Osteoblast (primary cell): ENCODE measurements around the gene SYNE1. TPM values are rescaled to one million over a fixed set of nuclear protein-coding genes. Genes with fewer than 3 reads are reported as not detected.

ENCODE experiments used
- DNase-seq: peaks from one replicate; pipeline ENCODE4 v3.0.0; 2011; ENCODE audit warnings: low spot score, mixed read lengths; ENCODE audit not compliant: insufficient read length; ENCODE audit errors: missing footprints
- H2AFZ ChIP-seq: 2 replicates; pipeline ENCODE4 v1.6.0; 2011; ENCODE audit warnings: mild to moderate bottlenecking, low read length
- H3K27ac ChIP-seq: 2 replicates; pipeline ENCODE4 v1.5.1; 2011; ENCODE audit warnings: mild to moderate bottlenecking, low read depth, low read length, moderate library complexity
- H3K27me3 ChIP-seq: 2 replicates; pipeline ENCODE4 v1.6.0; 2012; ENCODE audit warnings: mild to moderate bottlenecking, control low read depth, inconsistent platforms, low read length, moderate library complexity; ENCODE audit not compliant: insufficient read depth
- H3K36me3 ChIP-seq: 2 replicates; pipeline ENCODE4 v1.5.1; 2011; ENCODE audit warnings: mild to moderate bottlenecking, low read length, control low read depth, moderate library complexity; ENCODE audit not compliant: insufficient read depth
- H3K4me1 ChIP-seq: 2 replicates; pipeline ENCODE4 v1.5.1; 2011; ENCODE audit warnings: mild to moderate bottlenecking, low read length, control low read depth, moderate library complexity; ENCODE audit not compliant: insufficient read depth
- H3K4me2 ChIP-seq: 2 replicates; pipeline ENCODE4 v1.6.0; 2011; ENCODE audit warnings: mild to moderate bottlenecking, low read length; ENCODE audit not compliant: insufficient read depth
- H3K4me3 ChIP-seq: fragments of 200-600 bp; sonication (generic); 3 replicates; pipeline ENCODE4 v1.5.1; 2012; ENCODE audit warnings: mild to moderate bottlenecking, low read length, inconsistent platforms; ENCODE audit not compliant: insufficient read depth
- H3K79me2 ChIP-seq: 2 replicates; pipeline ENCODE4 v1.6.0; 2012; ENCODE audit warnings: mild to moderate bottlenecking, low read length, control low read depth, inconsistent platforms; ENCODE audit not compliant: insufficient read depth
- H3K9me3 ChIP-seq: 2 replicates; pipeline ENCODE4 v1.5.1; 2011; ENCODE audit warnings: low read depth, low read length, control low read depth
- H4K20me1 ChIP-seq: 2 replicates; pipeline ENCODE4 v1.6.0; 2012; ENCODE audit warnings: mild to moderate bottlenecking, low read length, control low read depth; ENCODE audit not compliant: insufficient read depth
- total RNA-seq: library from RNA; depleted of rRNA; stranded (reverse); fragments of >200 nt; gene quantifications from 2 replicates; pipeline ENCODE4 v1.2.3, GENCODE V29; 2012
- TF ChIP-seq, protein P1 (sequence below): IDR thresholded peaks from 2 replicates; pipeline ENCODE4 v1.5.1; 2011; ENCODE audit warnings: mild to moderate bottlenecking, low read depth, low read length, moderate library complexity; ENCODE audit errors: extremely low read depth

SYNE1 gene
- total RNA-seq, 1 donor, result 240 TPM

DNA sequence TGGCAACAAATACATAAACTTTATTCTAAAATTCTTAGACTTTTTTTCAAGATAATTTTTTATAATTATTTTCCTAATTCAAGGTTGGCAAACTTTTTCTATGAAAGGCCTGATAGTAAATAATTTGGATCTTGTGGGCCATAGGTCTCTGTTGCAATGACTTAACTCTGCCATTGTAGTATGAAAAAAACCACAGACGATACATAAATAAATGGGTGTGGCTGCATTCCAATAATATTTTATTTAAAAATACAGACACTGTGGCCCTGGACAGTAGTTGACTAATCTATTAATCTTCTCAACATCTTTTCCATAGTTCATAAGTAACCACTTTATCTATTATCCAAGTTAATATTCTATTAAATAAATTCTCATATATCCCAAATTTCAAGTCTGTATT lies 281.1 kb downstream of the SYNE1 start:
- Histone ChIP-seq H3K9me3 (no peaks in the 10 kb centered on the region), H3K79me2 (no peaks in the 10 kb centered on the region), H3K4me1 (no peaks in the 10 kb centered on the region), H3K36me3 (peaks cover 81% of the 10 kb centered on the region), H3K4me2 (no peak overlapping the region), H3K27me3 (no peaks in the 10 kb centered on the region), H3K27ac (no peak overlapping the region), H2AFZ (no peak overlapping the region), H4K20me1 (no peaks in the 10 kb centered on the region), H3K4me3 (no peak overlapping the region)
- DNase-seq, result no peak
- TF ChIP-seq, protein P1, sequence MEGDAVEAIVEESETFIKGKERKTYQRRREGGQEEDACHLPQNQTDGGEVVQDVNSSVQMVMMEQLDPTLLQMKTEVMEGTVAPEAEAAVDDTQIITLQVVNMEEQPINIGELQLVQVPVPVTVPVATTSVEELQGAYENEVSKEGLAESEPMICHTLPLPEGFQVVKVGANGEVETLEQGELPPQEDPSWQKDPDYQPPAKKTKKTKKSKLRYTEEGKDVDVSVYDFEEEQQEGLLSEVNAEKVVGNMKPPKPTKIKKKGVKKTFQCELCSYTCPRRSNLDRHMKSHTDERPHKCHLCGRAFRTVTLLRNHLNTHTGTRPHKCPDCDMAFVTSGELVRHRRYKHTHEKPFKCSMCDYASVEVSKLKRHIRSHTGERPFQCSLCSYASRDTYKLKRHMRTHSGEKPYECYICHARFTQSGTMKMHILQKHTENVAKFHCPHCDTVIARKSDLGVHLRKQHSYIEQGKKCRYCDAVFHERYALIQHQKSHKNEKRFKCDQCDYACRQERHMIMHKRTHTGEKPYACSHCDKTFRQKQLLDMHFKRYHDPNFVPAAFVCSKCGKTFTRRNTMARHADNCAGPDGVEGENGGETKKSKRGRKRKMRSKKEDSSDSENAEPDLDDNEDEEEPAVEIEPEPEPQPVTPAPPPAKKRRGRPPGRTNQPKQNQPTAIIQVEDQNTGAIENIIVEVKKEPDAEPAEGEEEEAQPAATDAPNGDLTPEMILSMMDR, result no peak

DNA sequence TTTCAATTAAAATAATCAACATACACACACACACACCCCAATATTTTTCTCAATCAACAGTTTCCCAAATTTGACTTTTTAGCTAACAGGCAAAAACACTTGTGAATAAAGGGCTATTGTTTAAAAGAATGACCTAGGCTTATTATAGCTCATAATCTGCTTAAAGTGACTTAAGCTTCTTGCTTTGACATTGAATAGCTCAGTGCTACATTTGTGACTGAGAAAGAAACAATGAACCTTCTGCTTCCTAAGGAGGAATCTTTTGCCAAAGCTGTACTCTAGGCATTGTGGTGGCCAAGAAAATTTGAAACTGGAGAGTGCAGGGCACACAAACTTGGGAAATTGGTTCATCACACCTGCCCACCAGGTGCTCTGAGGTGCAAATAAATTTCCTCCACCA lies 282.0 kb downstream of the SYNE1 start:
- no peaks in the 10 kb centered on the region for H3K79me2 ChIP-seq
- H3K36me3 ChIP-seq, result peaks cover 81% of the 10 kb centered on the region
- H3K4me3 ChIP-seq, result no peak overlapping the region
- H3K27ac ChIP-seq, result no peak overlapping the region
- H3K4me2 ChIP-seq, result no peak overlapping the region
- no peaks in the 10 kb centered on the region for H3K4me1 ChIP-seq
- no peaks in the 10 kb centered on the region for H3K27me3 ChIP-seq
- no peaks in the 10 kb centered on the region for H4K20me1 ChIP-seq
- DNase-seq, result no peak
- H2AFZ ChIP-seq, result no peak overlapping the region
- no peaks in the 10 kb centered on the region for H3K9me3 ChIP-seq
- TF ChIP-seq, protein P1, result no peak

- no peaks in the 10 kb centered on the region for H3K27me3 ChIP-seq
- TF ChIP-seq, protein P1, result no peak
- H3K4me3 ChIP-seq, result no peak overlapping the region
- no peak overlapping the region for H3K27ac ChIP-seq
- H2AFZ ChIP-seq, result no peak overlapping the region
- H3K4me2 ChIP-seq, result no peak overlapping the region
- H3K79me2 ChIP-seq, result no peaks in the 10 kb centered on the region
- no peak for DNase-seq
- H3K36me3 ChIP-seq, result peaks cover 81% of the 10 kb centered on the region
- no peaks in the 10 kb centered on the region for H3K9me3 ChIP-seq
- no peaks in the 10 kb centered on the region for H4K20me1 ChIP-seq
- no peaks in the 10 kb centered on the region for H3K4me1 ChIP-seq
Measured at GRCh38 chr6:152353440-152353839, 283.7 kb downstream of the SYNE1 start.

- TF ChIP-seq, protein P1, result no peak
- Histone ChIP-seq H3K36me3 (peaks cover 71% of the 10 kb centered on the region), H3K4me2 (no peak overlapping the region), H3K27me3 (no peaks in the 10 kb centered on the region), H3K9me3 (no peaks in the 10 kb centered on the region), H4K20me1 (no peaks in the 10 kb centered on the region), H2AFZ (no peak overlapping the region), H3K4me1 (no peaks in the 10 kb centered on the region), H3K79me2 (no peaks in the 10 kb centered on the region), H3K4me3 (no peak overlapping the region), H3K27ac (no peak overlapping the region)
- no peak for DNase-seq
Measured at GRCh38 chr6:152351742-152352141, 285.4 kb downstream of the SYNE1 start.
